Skeletal muscle cell (primary cell): Measurements from ENCODE around the gene DGLUCY.
"Not testable (repeated sequence)": the region's sequence is repeated elsewhere in the genome, so short reads cannot be mapped to it uniquely, and the experiment has no call there.

Experiments used
- DNase-seq: peaks from one replicate; pipeline ENCODE4 v3.0.0-alpha.2; 2010; ENCODE audit warnings: low read depth
- H3K4me3 ChIP-seq: 2 replicates; pipeline ENCODE4 v1.5.1; 2011; ENCODE audit warnings: low read depth, mild to moderate bottlenecking, control low read depth, low read length, moderate library complexity

The DGLUCY gene

GRCh38 chr14:91227183-91227628 lies 113.3 kb downstream of the DGLUCY start:
- H3K4me3 ChIP-seq: no peak overlapping the region
- no peak for DNase-seq

DNA sequence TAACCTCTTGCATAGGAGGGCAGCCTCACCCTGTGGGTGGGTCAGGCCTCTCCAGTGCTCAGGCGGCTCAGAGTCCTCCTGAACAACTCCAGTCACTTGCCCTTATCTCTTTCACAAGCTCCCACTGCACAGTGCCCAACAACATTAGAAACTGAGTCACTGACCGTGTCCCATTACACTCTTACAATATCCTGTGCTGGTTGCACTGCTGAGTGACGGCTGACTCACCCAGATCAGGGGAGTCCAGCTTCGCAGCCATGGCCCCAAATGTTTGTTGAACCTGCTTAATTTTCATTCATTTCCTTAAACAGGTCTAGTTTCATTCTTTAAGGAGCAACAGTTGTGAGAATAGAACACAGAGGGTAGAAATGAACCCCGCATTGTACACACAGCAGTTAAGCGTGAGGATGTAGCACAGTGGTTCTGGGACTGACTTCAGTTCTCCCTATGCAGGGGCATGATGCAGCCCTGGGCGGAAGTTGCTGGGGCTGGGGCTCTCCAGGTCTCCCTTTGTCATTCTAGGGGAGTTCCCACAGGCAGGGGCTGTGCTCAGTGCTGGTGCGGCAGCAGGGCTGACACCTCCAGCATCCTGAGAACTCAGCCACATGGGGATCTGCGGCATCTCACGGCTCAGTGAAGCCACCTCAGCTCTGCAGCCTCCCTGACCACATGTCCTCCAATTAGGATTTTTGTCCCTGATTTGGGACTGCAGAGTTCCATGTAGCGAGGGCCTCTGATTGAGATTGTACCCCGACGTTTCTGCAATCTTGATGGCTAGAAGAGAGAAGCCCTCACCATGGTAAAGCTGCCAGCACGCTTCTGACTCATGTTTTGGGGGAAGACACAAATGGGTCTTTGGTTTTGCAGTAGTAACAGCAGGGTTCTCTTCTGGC lies 114.5 kb downstream of the DGLUCY start:
- H3K4me3 ChIP-seq: no peak overlapping the region
- peak; percentile 29 for DNase-seq

GRCh38 chr14:91229005-91229382 lies 115.1 kb downstream of the DGLUCY start:
- H3K4me3 ChIP-seq: no peak overlapping the region
- no peak for DNase-seq

DNA sequence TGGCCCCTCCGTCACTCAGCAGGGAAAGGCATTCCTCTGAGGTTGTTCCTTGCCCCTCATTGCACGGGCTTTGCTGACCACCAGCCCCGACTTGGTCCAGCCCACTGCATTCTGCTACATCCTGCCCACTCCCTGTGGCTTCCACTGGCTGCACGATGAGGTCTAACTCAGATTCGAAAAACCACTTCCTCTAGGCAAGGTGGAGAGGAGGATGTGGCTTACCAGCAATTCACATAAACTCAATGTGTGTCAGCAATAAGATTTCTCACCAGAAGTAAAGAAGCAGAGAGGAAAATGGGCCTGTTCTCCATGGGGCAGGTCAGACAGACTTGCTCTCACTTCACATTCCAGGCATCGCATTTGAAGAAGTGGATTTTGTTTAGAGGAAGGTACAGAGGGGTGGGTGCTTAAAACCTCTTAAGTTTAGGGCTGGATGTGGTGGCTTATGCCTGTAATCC lies 115.9 kb downstream of the DGLUCY start:
- peak; percentile 28 for DNase-seq
- no peak overlapping the region for H3K4me3 ChIP-seq

DNA sequence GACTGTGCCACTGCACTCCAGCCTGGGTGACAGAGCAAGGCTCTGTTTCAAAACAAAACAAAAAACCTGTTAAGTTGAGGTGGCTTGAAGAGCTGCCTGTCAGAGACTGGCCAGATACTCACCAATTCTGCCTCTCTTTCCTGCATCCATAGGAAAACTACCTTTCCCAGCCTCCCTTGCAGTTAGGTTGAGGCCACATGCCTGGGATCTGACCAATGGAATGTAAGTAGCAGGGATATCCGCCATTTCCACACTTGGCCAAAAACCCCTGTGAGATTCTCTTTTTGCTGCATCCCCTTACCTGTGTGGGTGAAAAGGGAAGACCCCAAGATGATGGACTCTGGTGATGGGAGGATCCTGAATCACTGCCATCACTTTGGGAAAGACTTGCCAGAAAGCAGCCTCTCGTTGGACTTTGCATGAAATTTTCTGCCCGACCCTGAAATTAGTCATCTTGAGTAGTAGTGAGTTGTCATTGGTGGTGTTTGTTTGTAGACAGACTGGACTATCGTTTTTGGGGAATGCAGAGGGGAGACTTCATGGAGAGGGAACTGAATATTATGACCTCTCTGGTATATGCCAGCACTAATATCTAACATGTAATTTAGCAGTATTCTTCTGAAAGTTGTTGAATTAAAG lies 116.6 kb downstream of the DGLUCY start:
- DNase-seq: no peak
- no peak overlapping the region for H3K4me3 ChIP-seq

GRCh38 chr14:91231446-91231845 lies 117.6 kb downstream of the DGLUCY start:
- no peak for DNase-seq
- H3K4me3 ChIP-seq: no peak overlapping the region

- no peak overlapping the region for H3K4me3 ChIP-seq
- no peak for DNase-seq
Observed at GRCh38 chr14:91232052-91232451, 118.2 kb downstream of the DGLUCY start.

DNA sequence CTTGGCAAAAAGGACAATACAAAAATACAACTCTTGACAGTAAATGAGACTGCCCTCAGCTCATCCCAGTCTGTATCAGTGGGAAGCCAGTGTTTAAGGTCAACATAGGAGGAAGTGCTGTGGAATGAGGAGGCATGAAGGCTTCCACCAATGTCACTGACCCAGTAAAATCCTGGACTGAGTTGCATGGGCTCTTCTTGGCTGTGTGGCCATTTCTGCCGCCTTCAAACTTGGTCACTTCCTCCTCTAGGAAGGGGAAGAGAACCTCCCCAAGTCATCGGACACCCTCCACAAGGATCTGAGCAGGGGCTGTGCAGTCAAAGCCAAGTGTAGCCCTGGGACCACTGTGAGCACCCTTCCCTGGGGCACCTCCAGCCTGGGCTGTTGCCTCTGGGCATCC lies 118.7 kb downstream of the DGLUCY start:
- DNase-seq: no peak
- no peak overlapping the region for H3K4me3 ChIP-seq

GRCh38 chr14:91233936-91234790 lies 120.3 kb downstream of the DGLUCY start:
- no peak overlapping the region for H3K4me3 ChIP-seq
- DNase-seq: no peak

GRCh38 chr14:91234791-91235114 lies 120.9 kb downstream of the DGLUCY start:
- DNase-seq: no peak
- no peak overlapping the region for H3K4me3 ChIP-seq

DNA sequence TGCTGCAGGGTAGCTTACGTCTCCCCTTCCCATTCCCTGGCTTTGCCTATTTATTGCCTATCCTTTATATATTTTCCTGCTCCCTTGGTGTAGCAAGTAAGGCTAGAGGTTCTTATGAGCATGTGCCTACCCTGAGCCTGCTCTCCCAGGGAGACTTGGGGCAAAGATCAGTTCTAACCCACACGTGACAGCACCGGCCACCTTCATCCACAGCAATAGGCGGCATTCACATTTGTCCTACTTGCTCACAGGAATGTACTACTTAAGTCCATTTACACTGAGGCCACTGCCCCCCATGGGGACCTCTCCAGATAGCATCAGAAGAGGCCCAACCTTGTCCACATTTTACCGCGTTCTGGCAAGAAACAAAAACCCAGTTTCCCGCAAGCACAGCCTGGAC lies 122.0 kb downstream of the DGLUCY start:
- H3K4me3 ChIP-seq: no peak overlapping the region
- no peak for DNase-seq

DNA sequence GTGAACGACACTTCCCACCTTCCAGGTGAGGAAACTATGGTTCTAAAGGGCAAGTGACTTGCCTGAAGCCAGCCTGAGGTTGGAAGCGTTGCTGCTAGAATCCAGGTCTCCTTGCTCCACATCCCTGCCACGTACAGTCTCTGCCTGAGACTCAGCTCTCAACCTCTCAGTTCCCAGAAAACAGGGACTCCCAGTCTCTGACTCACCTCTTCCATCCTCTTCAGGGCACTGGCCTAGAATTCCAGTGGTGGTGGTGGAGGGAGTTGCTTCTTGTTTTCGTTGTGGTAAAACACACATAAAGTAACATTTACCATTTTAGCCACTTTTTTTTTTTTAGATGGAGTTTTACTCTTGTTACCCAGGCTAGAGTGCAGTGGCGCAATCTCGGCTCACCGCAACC lies 123.3 kb downstream of the DGLUCY start:
- DNase-seq: peak; percentile 48
- H3K4me3 ChIP-seq: no peak overlapping the region

- DNase-seq: no peak
Observed at GRCh38 chr14:91238085-91238484, 124.2 kb downstream of the DGLUCY start.

DNA sequence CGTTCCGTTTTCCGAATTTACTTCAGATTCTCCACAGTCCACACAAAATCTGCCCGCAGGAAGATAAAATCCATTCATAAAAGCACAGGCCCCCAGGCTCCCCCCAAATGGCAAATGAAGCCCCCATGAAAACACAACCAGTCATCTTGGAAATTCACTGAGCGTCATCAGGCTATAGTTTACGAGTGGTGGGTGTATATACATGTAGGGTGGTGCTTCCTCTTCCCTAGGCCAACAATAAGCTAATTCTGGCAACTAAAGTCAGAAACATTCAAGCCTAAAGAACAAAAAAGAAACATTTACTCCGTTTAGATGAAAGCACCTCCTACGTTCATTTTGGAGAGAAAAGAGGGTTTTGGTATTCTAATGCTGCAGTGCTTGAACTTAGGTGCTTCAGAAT lies 124.8 kb downstream of the DGLUCY start:
- no peak overlapping the region for H3K4me3 ChIP-seq
- DNase-seq: no peak

More at GRCh38 chr14:91238085-91238484, 124.2 kb downstream of the DGLUCY start:
- H3K4me3 ChIP-seq: no peak overlapping the region

- DNase-seq: no peak
- no peak overlapping the region for H3K4me3 ChIP-seq
Observed at GRCh38 chr14:91241863-91242262, 128.0 kb downstream of the DGLUCY start.

DNA sequence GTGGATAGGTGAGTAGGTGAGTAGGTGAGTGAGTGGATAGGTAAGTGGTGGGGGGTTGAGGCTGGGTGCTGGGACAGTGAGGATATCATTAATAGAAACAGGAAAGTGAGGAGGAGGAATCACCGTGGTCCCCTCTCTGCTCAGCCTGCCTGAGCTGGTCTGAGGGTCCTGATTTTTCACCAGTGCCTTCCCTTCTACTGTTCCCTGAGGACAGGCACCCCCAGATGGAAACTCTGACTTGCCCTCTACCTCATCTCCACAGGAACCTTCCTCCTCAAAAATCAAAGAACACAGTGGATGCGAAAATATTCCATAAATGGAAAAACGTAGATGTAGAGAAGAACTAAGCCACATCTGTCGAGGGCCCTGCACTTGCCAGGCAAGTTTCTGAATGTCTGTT lies 128.8 kb downstream of the DGLUCY start:
- H3K4me3 ChIP-seq: no peak overlapping the region
- DNase-seq: no peak

DNA sequence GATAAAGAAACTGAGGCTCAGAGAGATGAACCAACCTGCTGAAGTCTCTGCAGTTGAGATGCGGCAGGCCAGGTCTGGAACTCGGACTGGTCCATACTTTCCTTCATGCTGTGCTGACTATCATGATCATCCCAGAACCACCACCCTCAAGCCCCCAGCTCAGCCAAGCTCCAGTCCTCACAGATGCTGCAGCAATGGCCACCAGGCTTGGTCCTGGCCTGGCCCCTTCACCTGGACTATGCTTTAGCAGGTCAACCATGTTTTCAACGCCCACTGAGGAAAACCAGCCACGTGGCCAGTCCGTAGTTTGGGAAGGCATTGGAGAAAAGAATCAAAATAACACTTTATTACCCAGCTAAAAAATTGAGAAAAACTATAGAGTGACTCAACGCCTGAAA lies 129.2 kb downstream of the DGLUCY start:
- H3K4me3 ChIP-seq: no peak overlapping the region
- no peak for DNase-seq

DNA sequence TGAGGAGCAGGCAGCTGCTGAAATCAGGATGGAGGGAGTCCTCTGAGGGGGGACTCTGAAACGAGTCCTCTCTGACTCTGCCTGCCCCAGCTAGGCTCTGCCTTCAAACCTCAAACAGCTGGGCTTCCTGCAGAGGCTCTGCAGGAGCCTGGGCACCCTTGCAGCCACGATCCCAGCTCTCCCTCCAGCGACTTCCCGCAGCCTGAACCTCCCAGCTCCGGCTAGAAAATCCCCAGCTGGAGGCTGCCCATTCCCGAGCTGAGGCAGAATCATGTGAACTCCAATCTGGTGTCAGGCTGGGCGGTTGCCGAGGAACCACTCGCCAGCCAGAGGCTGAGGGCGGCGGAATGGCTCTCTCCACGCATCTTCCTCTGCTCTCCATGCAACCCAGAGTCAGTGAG lies 130.6 kb downstream of the DGLUCY start, which contains the start of gene GPR68:
Gene GPR68 (minus strand): TSS at position 204 of the 401 bp plus-strand sequence. CDS start 9,654 bp downstream, outside the sequence.
- peak; percentile 31 for DNase-seq
- H3K4me3 ChIP-seq: peak within 1 kb of the TSS; percentile 9

GRCh38 chr14:91245029-91245428 lies 131.2 kb downstream of the DGLUCY start:
- DNase-seq: no peak
- no peak overlapping the region for H3K4me3 ChIP-seq

DNA sequence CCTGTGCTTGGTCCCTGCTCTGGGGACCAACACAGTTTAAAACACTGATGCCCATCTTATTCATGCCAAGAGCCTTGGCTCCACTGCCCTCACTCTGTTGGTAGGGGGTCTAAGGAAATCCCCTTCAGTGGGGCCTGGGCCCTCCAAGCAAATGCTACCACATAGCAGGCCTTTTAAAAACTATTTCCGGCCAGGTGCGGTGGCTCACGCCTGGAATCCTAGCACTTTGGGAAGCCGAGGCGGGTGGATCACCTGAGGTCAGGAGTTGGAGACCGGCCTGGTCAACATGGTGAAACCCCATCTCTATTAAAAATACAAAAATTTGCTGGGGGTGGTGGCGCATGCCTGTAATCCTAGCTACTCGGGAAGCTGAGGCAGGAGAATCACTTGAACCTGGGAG lies 131.7 kb downstream of the DGLUCY start:
- not testable (repeated sequence) for H3K4me3 ChIP-seq, DNase-seq
